ENCODE data around the gene C6orf120. TPM values are rescaled to one million over a fixed set of nuclear protein-coding genes. Genes with fewer than 3 reads are reported as not detected.

Gene C6orf120
- total RNA-seq, 1 experiment from 2014 or later, result 20.6 TPM

DNA sequence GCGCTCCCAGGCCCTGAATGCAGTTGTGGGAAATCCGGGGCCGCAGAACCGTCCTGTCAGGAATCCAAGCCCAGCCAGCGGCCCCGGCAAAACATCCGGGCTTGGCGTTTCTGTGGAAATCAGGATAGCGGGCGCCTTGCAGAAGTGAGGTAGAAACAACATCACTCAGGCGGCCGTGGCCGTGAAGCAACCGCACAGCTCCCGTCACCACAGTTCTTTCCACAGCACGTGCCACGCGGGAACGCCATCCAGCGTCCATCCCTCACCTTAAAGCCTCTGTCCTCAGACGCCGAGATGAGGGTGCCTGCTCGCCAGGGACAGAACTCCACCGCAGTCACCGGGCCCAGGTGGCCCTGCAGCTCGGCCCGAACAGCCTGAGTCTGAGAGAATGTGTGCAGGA, 34.2 kb upstream of the C6orf120 start (continued):
- TF ChIP-seq, protein P1, sequence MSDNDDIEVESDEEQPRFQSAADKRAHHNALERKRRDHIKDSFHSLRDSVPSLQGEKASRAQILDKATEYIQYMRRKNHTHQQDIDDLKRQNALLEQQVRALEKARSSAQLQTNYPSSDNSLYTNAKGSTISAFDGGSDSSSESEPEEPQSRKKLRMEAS (IDR thresholded peaks at IDR 0.05), result no peak
- TF ChIP-seq, protein P2, sequence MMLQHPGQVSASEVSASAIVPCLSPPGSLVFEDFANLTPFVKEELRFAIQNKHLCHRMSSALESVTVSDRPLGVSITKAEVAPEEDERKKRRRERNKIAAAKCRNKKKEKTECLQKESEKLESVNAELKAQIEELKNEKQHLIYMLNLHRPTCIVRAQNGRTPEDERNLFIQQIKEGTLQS (IDR thresholded peaks at IDR 0.05), result no peak
- no peak for TF ChIP-seq SIN3A (IDR thresholded peaks at IDR 0.05; ENCODE audit: low read depth)
- TF ChIP-seq, protein P3, sequence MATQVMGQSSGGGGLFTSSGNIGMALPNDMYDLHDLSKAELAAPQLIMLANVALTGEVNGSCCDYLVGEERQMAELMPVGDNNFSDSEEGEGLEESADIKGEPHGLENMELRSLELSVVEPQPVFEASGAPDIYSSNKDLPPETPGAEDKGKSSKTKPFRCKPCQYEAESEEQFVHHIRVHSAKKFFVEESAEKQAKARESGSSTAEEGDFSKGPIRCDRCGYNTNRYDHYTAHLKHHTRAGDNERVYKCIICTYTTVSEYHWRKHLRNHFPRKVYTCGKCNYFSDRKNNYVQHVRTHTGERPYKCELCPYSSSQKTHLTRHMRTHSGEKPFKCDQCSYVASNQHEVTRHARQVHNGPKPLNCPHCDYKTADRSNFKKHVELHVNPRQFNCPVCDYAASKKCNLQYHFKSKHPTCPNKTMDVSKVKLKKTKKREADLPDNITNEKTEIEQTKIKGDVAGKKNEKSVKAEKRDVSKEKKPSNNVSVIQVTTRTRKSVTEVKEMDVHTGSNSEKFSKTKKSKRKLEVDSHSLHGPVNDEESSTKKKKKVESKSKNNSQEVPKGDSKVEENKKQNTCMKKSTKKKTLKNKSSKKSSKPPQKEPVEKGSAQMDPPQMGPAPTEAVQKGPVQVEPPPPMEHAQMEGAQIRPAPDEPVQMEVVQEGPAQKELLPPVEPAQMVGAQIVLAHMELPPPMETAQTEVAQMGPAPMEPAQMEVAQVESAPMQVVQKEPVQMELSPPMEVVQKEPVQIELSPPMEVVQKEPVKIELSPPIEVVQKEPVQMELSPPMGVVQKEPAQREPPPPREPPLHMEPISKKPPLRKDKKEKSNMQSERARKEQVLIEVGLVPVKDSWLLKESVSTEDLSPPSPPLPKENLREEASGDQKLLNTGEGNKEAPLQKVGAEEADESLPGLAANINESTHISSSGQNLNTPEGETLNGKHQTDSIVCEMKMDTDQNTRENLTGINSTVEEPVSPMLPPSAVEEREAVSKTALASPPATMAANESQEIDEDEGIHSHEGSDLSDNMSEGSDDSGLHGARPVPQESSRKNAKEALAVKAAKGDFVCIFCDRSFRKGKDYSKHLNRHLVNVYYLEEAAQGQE (IDR thresholded peaks at IDR 0.05; ENCODE audit: low read depth), result no peak

DNA sequence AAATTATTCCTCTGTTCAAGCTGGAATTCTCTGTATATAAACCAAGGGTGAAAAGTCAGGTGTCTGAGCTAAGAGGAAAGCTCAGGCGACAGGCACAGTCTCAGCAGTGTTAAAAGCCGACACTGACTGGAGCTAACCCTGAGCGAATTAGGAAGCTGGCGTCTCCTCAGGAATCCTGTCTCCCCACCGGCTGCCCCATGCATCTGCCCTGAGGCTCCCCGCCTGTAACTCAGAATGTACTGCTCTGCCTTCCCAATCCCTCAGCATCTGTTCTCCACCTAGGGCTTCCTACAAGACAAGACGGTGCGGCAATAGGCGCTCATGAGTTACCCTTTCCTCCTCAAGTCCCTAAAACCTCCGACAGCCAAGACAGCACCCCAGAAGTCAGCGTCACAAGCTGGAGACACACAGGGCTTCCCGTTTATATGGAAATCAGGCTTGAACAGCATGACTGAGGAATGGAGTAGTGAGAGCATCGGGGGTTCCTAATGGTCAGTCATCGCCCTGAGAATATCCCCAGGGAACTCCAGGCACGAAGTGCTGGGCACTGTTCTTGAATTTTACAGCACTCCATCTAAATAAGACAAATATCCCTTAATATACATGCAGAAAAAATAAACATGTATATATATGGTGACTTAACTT, 33.6 kb upstream of the C6orf120 start:
- H3K79me2 ChIP-seq (ENCODE audit: insufficient read depth, low read length), result no peaks in the 10 kb centered on the region
- ATAC-seq, result no peak
- RAD21 ChIA-PET (ENCODE audit: low non-redundant PET in 1 of 2, low total read pairs in 2 of 2, uncharacterized antibody in 2 of 2, unreplicated experiment in 2 of 2), result no interaction called here
- H3K9me2 ChIP-seq (ENCODE audit: insufficient read depth), result no peaks in the 10 kb centered on the region
- H2AFZ ChIP-seq (ENCODE audit: low read depth, low read length, poor library complexity, severe bottlenecking), result no peak overlapping the region
- BruUV-seq (replicated peaks), result no TSS peak
- no peak for TF ChIP-seq ZNF274 (IDR thresholded peaks at IDR 0.05; ENCODE audit: low read depth, low read length)
- TF ChIP-seq SIN3A (IDR thresholded peaks at IDR 0.05; ENCODE audit: low read depth), result no peak
- TF ChIP-seq ZFX (IDR thresholded peaks at IDR 0.05), result no peak
- no peak for TF ChIP-seq YY1 (IDR thresholded peaks at IDR 0.05; ENCODE audit: extremely low read depth, insufficient replicate concordance, low read depth, low read length)
- TF ChIP-seq EZH2 (IDR thresholded peaks at IDR 0.05), result no peak
- TF ChIP-seq SRF (IDR thresholded peaks at IDR 0.05; ENCODE audit: low read depth), result no peak
- TF ChIP-seq, protein P2 (IDR thresholded peaks at IDR 0.05), result no peak
- no peak for TF ChIP-seq JUND (IDR thresholded peaks at IDR 0.05)
- TF ChIP-seq, protein P4, sequence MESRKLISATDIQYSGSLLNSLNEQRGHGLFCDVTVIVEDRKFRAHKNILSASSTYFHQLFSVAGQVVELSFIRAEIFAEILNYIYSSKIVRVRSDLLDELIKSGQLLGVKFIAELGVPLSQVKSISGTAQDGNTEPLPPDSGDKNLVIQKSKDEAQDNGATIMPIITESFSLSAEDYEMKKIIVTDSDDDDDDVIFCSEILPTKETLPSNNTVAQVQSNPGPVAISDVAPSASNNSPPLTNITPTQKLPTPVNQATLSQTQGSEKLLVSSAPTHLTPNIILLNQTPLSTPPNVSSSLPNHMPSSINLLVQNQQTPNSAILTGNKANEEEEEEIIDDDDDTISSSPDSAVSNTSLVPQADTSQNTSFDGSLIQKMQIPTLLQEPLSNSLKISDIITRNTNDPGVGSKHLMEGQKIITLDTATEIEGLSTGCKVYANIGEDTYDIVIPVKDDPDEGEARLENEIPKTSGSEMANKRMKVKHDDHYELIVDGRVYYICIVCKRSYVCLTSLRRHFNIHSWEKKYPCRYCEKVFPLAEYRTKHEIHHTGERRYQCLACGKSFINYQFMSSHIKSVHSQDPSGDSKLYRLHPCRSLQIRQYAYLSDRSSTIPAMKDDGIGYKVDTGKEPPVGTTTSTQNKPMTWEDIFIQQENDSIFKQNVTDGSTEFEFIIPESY (IDR thresholded peaks at IDR 0.05; ENCODE audit: extremely low read depth, insufficient replicate concordance, low read length), result no peak
- no peak for TF ChIP-seq ELF1 (IDR thresholded peaks at IDR 0.05; ENCODE audit: borderline replicate concordance, low read depth)
- no peak for TF ChIP-seq RAD21 (IDR thresholded peaks at IDR 0.05; ENCODE audit: low read depth)
- no peak for TF ChIP-seq POLR2A (IDR thresholded peaks at IDR 0.05; ENCODE audit: borderline replicate concordance, extremely low read depth, insufficient read depth, insufficient read length)
- no peak for TF ChIP-seq POLR2AphosphoS5 (IDR thresholded peaks at IDR 0.05; ENCODE audit: low read depth, low read length)
- TF ChIP-seq SP1 (IDR thresholded peaks at IDR 0.05; ENCODE audit: low read depth), result no peak
- peaks cover 21 to 24% of the 10 kb centered on the region in 2 experiments; a peak in 3 of 4 replicates for H3K36me3 ChIP-seq (ENCODE audit: control insufficient read depth in 1 of 2, insufficient read depth in 2 of 2, low read length in 2 of 2)
- H3K4me1 ChIP-seq (ENCODE audit: control insufficient read depth in 1 of 2, insufficient read depth in 2 of 2, low read length in 2 of 2), result no peaks in the 10 kb centered on the region
- H3K9ac ChIP-seq (ENCODE audit: low read length), result no peak overlapping the region
- POLR2A ChIA-PET, result no interaction called here
- H3K27me3 ChIP-seq (ENCODE audit: insufficient read depth, low read length), result no peaks in the 10 kb centered on the region
- no peak overlapping the region for H3K27ac ChIP-seq (ENCODE audit: low read depth, low read length)
- intact Hi-C loops (cut with micrococcal nuclease), result no loop called here
- H3K4me2 ChIP-seq (ENCODE audit: low read length), result no peak overlapping the region
- no peaks in the 10 kb centered on the region for H3K9me3 ChIP-seq (ENCODE audit: control insufficient read depth in 1 of 2, insufficient read depth in 1 of 2, low read depth in 1 of 2, low read length in 2 of 2)
- CTCF ChIA-PET, result no interaction called here
- no peak for DNase-seq (ENCODE audit: low read depth, low spot score)
- H3K4me3 ChIP-seq (replicated peaks in 1 of 2; ENCODE audit: low read depth in 1 of 2, low read length in 2 of 2), result no peak overlapping the region
- no peaks in the 10 kb centered on the region for H4K20me1 ChIP-seq (ENCODE audit: insufficient read depth)
